Measurements from ENCODE around the gene AGAP1. TPM values are rescaled to one million over a fixed set of nuclear protein-coding genes. Genes with fewer than 3 reads are reported as not detected.

Gene AGAP1
- total RNA-seq (10 to 100 TPM; 36.1 to 42.6 TPM), polyA plus RNA-seq (ENCODE audit: insufficient read length in 2 of 2) (10 to 100 TPM; 62.6 to 79.4 TPM)
- long read RNA-seq, donor 1: 0 reads
- long read RNA-seq, donor 2: 0 reads
- long read RNA-seq, donor 3: 0 reads
- long read RNA-seq, donor 4, full-length matches to known transcripts: 1 of 1 reads
- long read RNA-seq, donor 4, partial matches to known transcripts: 0 of 1 reads
- long read RNA-seq, donor 4, other reads (novel, unspliced or antisense): 0 of 1 reads

- Histone ChIP-seq H3K4me1 (ENCODE audit: control insufficient read depth, insufficient read depth, low read length) (peaks cover 47% of the 10 kb centered on the region), H3K27ac (ENCODE audit: low read depth, low read length) (peak within 1 kb of the TSS; percentile 69), H3K9me3 (ENCODE audit: control insufficient read depth, insufficient read depth, low read length) (peaks cover 4% of the 10 kb centered on the region), H3K4me3 (ENCODE audit: low read depth, low read length) (peak within 1 kb of the TSS; percentile 61), H3K36me3 (ENCODE audit: control insufficient read depth, insufficient read depth, low read length) (peaks cover 5% of the 10 kb centered on the region), H3K27me3 (ENCODE audit: control insufficient read depth, insufficient read depth, low read length) (no peaks in the 10 kb centered on the region)
- DNase-seq (ENCODE audit: low read depth in 4 of 6, low spot score in 6 of 6): peak in 4 of 6 donors; percentile 74 to 96 (median 88)
- under 1% methylated on average over 156 of the region's 156 CpGs for WGBS (ENCODE audit: insufficient coverage)
Measured at GRCh38 chr2:235493775-235494715, at the start of gene AGAP1. Gene AGAP1 (plus strand): TSS chr2:235494043.

GRCh38 chr2:235444101-235444597, 49.7 kb upstream of the AGAP1 start:
- 96% methylated on average over 4 of the region's 7 CpGs for WGBS (ENCODE audit: insufficient coverage)
- no peak overlapping the region for H3K4me3 ChIP-seq (ENCODE audit: low read depth, low read length)
- no peak for DNase-seq (ENCODE audit: low read depth in 4 of 6, low spot score in 6 of 6)

GRCh38 chr2:235445116-235445515, 48.7 kb upstream of the AGAP1 start:
- no peak for DNase-seq (ENCODE audit: low read depth in 4 of 6, low spot score in 6 of 6)
- H3K27me3 ChIP-seq (ENCODE audit: control insufficient read depth, insufficient read depth, low read length): no peaks in the 10 kb centered on the region
- WGBS (ENCODE audit: insufficient coverage): 65% methylated on average over 3 of the region's 6 CpGs
- no peak overlapping the region for H3K4me3 ChIP-seq (ENCODE audit: low read depth, low read length)
- H3K27ac ChIP-seq (ENCODE audit: low read depth, low read length): no peak overlapping the region
- H3K9me3 ChIP-seq (ENCODE audit: control insufficient read depth, insufficient read depth, low read length): no peaks in the 10 kb centered on the region
- no peaks in the 10 kb centered on the region for H3K4me1 ChIP-seq (ENCODE audit: control insufficient read depth, insufficient read depth, low read length)
- no peaks in the 10 kb centered on the region for H3K36me3 ChIP-seq (ENCODE audit: control insufficient read depth, insufficient read depth, low read length)

More at GRCh38 chr2:235444101-235444597, 49.7 kb upstream of the AGAP1 start:
- no peaks in the 10 kb centered on the region for H3K36me3 ChIP-seq (ENCODE audit: control insufficient read depth, insufficient read depth, low read length)
- H3K9me3 ChIP-seq (ENCODE audit: control insufficient read depth, insufficient read depth, low read length): no peaks in the 10 kb centered on the region
- H3K27me3 ChIP-seq (ENCODE audit: control insufficient read depth, insufficient read depth, low read length): no peaks in the 10 kb centered on the region
- no peaks in the 10 kb centered on the region for H3K4me1 ChIP-seq (ENCODE audit: control insufficient read depth, insufficient read depth, low read length)
- H3K27ac ChIP-seq (ENCODE audit: low read depth, low read length): no peak overlapping the region

- H3K27me3 ChIP-seq (ENCODE audit: control insufficient read depth, insufficient read depth, low read length): no peaks in the 10 kb centered on the region
- no peaks in the 10 kb centered on the region for H3K4me1 ChIP-seq (ENCODE audit: control insufficient read depth, insufficient read depth, low read length)
- WGBS (ENCODE audit: insufficient coverage): 92% methylated on average over 2 of the region's 5 CpGs
- DNase-seq (ENCODE audit: low read depth in 4 of 6, low spot score in 6 of 6): peak in 1 of 6 donors; percentile 21
- H3K9me3 ChIP-seq (ENCODE audit: control insufficient read depth, insufficient read depth, low read length): no peaks in the 10 kb centered on the region
- no peaks in the 10 kb centered on the region for H3K36me3 ChIP-seq (ENCODE audit: control insufficient read depth, insufficient read depth, low read length)
- no peak overlapping the region for H3K4me3 ChIP-seq (ENCODE audit: low read depth, low read length)
- H3K27ac ChIP-seq (ENCODE audit: low read depth, low read length): no peak overlapping the region
Measured at GRCh38 chr2:235446082-235446481, 47.8 kb upstream of the AGAP1 start.

GRCh38 chr2:235447210-235447609, 46.6 kb upstream of the AGAP1 start:
- Histone ChIP-seq H3K27ac (ENCODE audit: low read depth, low read length) (no peak overlapping the region), H3K4me3 (ENCODE audit: low read depth, low read length) (no peak overlapping the region), H3K36me3 (ENCODE audit: control insufficient read depth, insufficient read depth, low read length) (no peaks in the 10 kb centered on the region), H3K27me3 (ENCODE audit: control insufficient read depth, insufficient read depth, low read length) (no peaks in the 10 kb centered on the region), H3K4me1 (ENCODE audit: control insufficient read depth, insufficient read depth, low read length) (no peaks in the 10 kb centered on the region), H3K9me3 (ENCODE audit: control insufficient read depth, insufficient read depth, low read length) (no peaks in the 10 kb centered on the region)
- DNase-seq (ENCODE audit: low read depth in 4 of 6, low spot score in 6 of 6): no peak
- WGBS (ENCODE audit: insufficient coverage): no CpG with 5 or more reads among the region's 3 CpGs

- H3K27ac ChIP-seq (ENCODE audit: low read depth, low read length): no peak overlapping the region
- no peaks in the 10 kb centered on the region for H3K27me3 ChIP-seq (ENCODE audit: control insufficient read depth, insufficient read depth, low read length)
- no peak overlapping the region for H3K4me3 ChIP-seq (ENCODE audit: low read depth, low read length)
- H3K36me3 ChIP-seq (ENCODE audit: control insufficient read depth, insufficient read depth, low read length): no peaks in the 10 kb centered on the region
- H3K9me3 ChIP-seq (ENCODE audit: control insufficient read depth, insufficient read depth, low read length): no peaks in the 10 kb centered on the region
- DNase-seq (ENCODE audit: low read depth in 4 of 6, low spot score in 6 of 6): no peak
- no peaks in the 10 kb centered on the region for H3K4me1 ChIP-seq (ENCODE audit: control insufficient read depth, insufficient read depth, low read length)
- no CpG with 5 or more reads among the region's 9 CpGs for WGBS (ENCODE audit: insufficient coverage)
Measured at GRCh38 chr2:235449568-235449967, 44.3 kb upstream of the AGAP1 start.

GRCh38 chr2:235453605-235454151, 40.2 kb upstream of the AGAP1 start:
- no peak overlapping the region for H3K4me3 ChIP-seq (ENCODE audit: low read depth, low read length)
- 96% methylated on average over 4 of the region's 6 CpGs for WGBS (ENCODE audit: insufficient coverage)
- no peak for DNase-seq (ENCODE audit: low read depth in 4 of 6, low spot score in 6 of 6)
- H3K4me1 ChIP-seq (ENCODE audit: control insufficient read depth, insufficient read depth, low read length): peaks cover under 1% of the 10 kb centered on the region
- H3K27me3 ChIP-seq (ENCODE audit: control insufficient read depth, insufficient read depth, low read length): no peaks in the 10 kb centered on the region
- H3K27ac ChIP-seq (ENCODE audit: low read depth, low read length): no peak overlapping the region
- no peaks in the 10 kb centered on the region for H3K9me3 ChIP-seq (ENCODE audit: control insufficient read depth, insufficient read depth, low read length)
- H3K36me3 ChIP-seq (ENCODE audit: control insufficient read depth, insufficient read depth, low read length): no peaks in the 10 kb centered on the region

DNA sequence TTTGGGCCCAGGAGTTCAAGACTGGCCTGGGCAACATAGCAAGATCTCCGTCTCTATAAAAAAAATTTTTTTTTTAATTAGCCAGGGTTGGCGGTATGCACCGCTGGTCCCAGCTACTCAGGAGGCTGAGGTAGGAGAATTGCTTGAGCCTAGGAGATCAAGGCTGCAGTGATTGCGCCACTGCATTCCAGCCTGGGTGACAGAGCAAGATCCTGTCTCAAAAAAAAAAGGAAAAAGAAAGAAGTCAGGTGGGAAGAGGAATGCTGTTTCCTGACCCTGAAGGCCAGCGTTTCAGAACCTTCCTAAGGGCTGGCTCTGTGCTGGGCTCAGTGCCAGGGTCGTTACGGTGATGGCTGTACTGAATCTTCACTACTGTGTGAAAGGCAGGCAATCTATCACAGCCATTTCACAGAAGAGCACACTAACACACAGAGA, 35.0 kb upstream of the AGAP1 start:
- H3K27me3 ChIP-seq (ENCODE audit: control insufficient read depth, insufficient read depth, low read length): no peaks in the 10 kb centered on the region
- 60% methylated on average over 4 of the region's 7 CpGs for WGBS (ENCODE audit: insufficient coverage)
- H3K36me3 ChIP-seq (ENCODE audit: control insufficient read depth, insufficient read depth, low read length): no peaks in the 10 kb centered on the region
- no peak overlapping the region for H3K27ac ChIP-seq (ENCODE audit: low read depth, low read length)
- H3K4me3 ChIP-seq (ENCODE audit: low read depth, low read length): no peak overlapping the region
- peak in 4 of 6 donors; percentile 35 to 84 (median 44) for DNase-seq (ENCODE audit: low read depth in 4 of 6, low spot score in 6 of 6)
- peaks cover 15% of the 10 kb centered on the region for H3K4me1 ChIP-seq (ENCODE audit: control insufficient read depth, insufficient read depth, low read length)
- H3K9me3 ChIP-seq (ENCODE audit: control insufficient read depth, insufficient read depth, low read length): no peaks in the 10 kb centered on the region

GRCh38 chr2:235460548-235461047, 33.2 kb upstream of the AGAP1 start:
- Histone ChIP-seq H3K27ac (ENCODE audit: low read depth, low read length) (no peak overlapping the region), H3K36me3 (ENCODE audit: control insufficient read depth, insufficient read depth, low read length) (no peaks in the 10 kb centered on the region), H3K4me1 (ENCODE audit: control insufficient read depth, insufficient read depth, low read length) (peaks cover 20% of the 10 kb centered on the region), H3K4me3 (ENCODE audit: low read depth, low read length) (no peak overlapping the region), H3K27me3 (ENCODE audit: control insufficient read depth, insufficient read depth, low read length) (no peaks in the 10 kb centered on the region), H3K9me3 (ENCODE audit: control insufficient read depth, insufficient read depth, low read length) (no peaks in the 10 kb centered on the region)
- DNase-seq (ENCODE audit: low read depth in 4 of 6, low spot score in 6 of 6): no peak
- 93% methylated on average over 8 of the region's 8 CpGs for WGBS (ENCODE audit: insufficient coverage)

Data from spinal cord (tissue), 10 donors.